HEK293T (cell line): ENCODE results near the gene KLF7.

Experiments
- L3MBTL2 ChIP-seq: fragments of 450-650 bp; conservative IDR thresholded peaks from 2 replicates; pipeline ENCODE4 v1.6.1; 2016; ENCODE audit warnings: mild to moderate bottlenecking
- LEF1 ChIP-seq: fragments of 450-650 bp; IDR thresholded peaks from 2 replicates; pipeline ENCODE4 v1.6.1; 2017; ENCODE audit warnings: mild to moderate bottlenecking, borderline replicate concordance
- SP1 ChIP-seq: fragments of 450-650 bp; IDR thresholded peaks from 2 replicates; pipeline ENCODE4 v1.6.1; 2017

- TF ChIP-seq L3MBTL2 (no peak), SP1 (no peak), LEF1 (no peak)
Observed at GRCh38 chr2:207141386-207141785, 24.4 kb downstream of the KLF7 start.
